Measurements from ENCODE around the gene EMX1.
"Not testable (repeated sequence)": the region's sequence is repeated elsewhere in the genome, so short reads cannot be mapped to it uniquely, and the experiment has no call there.

Gene EMX1

DNA sequence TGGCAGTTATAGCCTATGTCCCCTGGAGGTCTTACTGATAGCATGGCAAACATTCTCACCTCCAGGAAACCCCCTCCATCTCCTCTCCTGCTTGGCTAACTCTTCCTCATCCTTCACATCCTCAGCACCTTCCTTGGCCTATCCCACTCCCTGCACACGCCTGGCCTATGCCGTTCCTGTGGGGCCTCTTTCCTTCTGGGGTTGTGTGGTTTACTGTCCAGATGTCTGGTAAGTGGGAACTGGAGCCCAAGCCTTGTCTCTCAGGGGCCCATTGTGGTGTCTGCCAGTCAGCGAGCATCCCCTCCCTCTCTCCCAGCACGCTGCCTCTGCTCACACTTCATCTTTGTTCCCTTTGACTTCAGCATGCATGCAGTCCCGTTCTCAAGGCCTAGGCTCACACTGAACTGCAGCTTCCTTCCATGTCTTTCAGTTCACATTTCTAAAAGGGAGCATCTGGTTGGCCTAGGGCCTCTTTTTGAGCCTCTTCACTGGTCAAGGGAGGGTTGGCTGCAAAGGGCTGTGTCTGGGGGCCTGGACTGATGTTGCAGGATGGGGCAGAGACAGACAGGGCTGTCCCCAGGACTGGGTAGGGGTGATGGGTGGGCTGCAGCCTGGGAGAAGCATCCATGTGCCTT lies 17.0 kb upstream of the EMX1 start:
- DNase-seq (ENCODE audit: low read depth): no peak

DNA sequence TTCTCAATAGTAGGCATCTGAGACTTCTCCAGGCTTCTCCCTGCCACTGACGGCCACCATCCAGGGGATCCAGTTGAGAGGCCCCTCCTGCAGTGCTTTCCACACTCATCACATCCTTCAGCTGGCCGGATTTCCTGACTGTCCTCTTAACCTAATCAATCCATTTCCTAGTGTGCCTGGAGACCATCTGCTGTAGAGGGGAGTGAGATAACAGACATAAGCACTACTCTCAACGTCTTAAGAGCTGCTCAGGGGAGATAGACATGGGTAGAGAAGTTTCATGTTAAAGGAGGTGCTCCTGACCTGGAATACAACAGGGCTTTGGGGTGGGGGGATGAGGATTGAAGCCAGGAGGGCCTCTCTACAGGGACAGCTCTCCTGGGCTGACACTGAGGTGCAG lies 15.9 kb upstream of the EMX1 start:
- DNase-seq (ENCODE audit: low read depth): no peak

DNA sequence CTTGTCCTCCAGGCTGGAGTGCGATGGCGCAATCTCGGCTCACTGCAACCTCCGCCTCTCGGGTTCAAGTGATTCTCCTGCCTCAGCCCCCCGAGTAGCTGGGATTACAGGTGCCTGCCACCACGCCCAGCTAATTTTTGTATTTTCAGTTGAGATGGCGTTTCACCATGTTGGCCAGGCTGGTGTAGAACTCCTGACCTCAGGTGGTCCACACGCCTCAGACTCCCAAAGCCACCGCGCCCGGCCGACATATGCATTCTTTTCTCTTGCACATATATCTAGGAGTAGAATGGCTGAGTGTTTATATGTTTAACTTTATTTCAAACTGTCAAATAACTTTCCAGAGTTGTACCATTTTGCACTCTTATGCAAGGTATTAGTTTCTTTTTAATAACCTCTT lies 9.9 kb upstream of the EMX1 start:
- not testable (repeated sequence) for DNase-seq (ENCODE audit: low read depth)

DNA sequence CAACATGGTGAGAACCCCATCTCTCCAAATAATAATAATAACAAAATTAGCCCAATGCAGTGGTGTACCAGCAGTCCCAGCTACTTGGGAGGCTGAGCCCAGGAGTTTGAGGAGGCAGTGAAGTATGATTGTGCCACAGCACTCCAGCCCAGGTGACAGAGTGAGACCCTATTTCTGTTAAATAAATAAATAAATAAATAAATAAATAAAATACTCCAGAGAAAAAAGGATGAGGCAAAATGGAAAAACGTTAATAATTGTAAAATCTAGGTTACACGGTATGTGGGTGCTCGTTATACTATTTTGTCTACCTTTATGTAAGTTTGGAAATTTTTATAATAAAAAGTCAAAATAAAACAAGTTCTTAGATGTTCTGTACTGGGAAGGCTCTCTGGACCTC lies 8.6 kb upstream of the EMX1 start:
- DNase-seq (ENCODE audit: low read depth): no peak

GRCh38 chr2:72911256-72911655 lies 6.1 kb upstream of the EMX1 start:
- DNase-seq (ENCODE audit: low read depth): no peak

- no peak for DNase-seq (ENCODE audit: low read depth)
Observed at GRCh38 chr2:72913486-72914205, 3.7 kb upstream of the EMX1 start.

GRCh38 chr2:72914206-72914559 lies 3.1 kb upstream of the EMX1 start:
- DNase-seq (ENCODE audit: low read depth): no peak

DNA sequence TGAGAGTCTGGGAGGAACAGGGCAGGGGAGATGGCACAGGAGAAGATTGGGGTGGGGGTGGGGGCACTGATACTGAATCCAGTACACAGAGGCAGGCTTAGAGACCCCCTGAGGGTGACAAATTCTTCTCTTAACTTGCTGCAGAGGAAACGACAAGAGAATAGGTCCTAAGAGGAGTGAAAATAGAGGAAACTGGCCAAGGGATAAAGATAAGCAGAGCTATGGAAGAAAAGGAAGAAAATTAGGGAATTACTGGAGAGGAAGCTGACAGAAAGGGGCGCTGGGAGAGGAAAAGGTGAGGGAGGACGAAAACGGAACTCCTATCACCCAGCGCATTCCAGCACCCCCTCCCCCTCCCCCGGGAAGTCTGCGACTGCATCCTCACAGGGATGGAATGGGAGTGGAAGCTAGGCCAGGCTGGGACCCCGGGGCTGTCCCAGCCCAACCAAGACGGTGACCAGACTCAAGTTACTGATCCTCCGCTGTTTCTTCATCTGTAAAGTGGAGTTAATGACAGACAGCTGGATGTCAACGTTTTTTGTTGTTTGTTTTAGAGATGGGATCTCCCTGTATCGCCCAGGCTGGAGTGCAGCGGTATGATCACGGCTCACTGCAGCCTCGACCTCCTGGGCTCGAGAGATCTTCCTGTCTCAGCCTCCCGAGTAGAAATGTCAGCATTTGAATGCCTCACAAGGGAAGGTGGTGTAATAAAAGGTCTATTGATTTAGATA lies 2.6 kb upstream of the EMX1 start:
- DNase-seq (ENCODE audit: low read depth): no peak

- no peak for DNase-seq (ENCODE audit: low read depth)
Observed at GRCh38 chr2:72915320-72915906, 1.9 kb upstream of the EMX1 start.

- DNase-seq (ENCODE audit: low read depth): peak; percentile 41
Observed at GRCh38 chr2:72915907-72916742, 1.2 kb upstream of the EMX1 start.

GRCh38 chr2:72916743-72917137 lies 579 bp upstream of the EMX1 start:
- no peak for DNase-seq (ENCODE audit: low read depth)

DNA sequence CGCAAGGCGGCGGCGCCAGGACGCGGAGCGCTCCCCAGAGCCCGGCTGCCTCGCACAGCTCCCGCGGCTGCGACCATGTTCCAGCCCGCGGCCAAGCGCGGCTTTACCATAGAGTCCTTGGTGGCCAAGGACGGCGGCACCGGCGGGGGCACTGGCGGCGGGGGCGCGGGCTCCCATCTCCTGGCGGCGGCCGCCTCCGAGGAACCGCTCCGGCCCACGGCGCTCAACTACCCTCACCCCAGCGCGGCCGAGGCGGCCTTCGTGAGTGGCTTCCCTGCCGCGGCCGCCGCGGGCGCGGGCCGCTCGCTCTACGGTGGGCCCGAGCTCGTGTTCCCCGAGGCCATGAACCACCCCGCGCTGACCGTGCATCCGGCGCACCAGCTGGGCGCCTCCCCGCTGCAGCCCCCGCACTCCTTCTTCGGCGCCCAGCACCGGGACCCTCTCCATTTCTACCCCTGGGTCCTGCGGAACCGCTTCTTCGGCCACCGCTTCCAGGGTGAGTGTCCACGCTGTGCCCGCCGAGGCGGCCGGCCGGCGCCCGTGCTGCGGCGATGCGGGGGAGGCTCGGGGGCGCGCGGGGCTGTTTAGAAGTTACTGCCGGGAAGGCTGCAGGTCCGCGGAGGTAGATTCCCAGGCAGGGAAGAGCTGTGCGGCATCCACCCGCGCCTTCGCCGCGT lies 696 bp downstream of the EMX1 start:
- no peak for DNase-seq (ENCODE audit: low read depth)

GRCh38 chr2:72919414-72920317 lies 2.3 kb downstream of the EMX1 start:
- DNase-seq (ENCODE audit: low read depth): no peak

GRCh38 chr2:72920318-72921087 lies 3.2 kb downstream of the EMX1 start:
- DNase-seq (ENCODE audit: low read depth): no peak

GRCh38 chr2:72921088-72921851 lies 4.0 kb downstream of the EMX1 start:
- DNase-seq (ENCODE audit: low read depth): no peak

DNA sequence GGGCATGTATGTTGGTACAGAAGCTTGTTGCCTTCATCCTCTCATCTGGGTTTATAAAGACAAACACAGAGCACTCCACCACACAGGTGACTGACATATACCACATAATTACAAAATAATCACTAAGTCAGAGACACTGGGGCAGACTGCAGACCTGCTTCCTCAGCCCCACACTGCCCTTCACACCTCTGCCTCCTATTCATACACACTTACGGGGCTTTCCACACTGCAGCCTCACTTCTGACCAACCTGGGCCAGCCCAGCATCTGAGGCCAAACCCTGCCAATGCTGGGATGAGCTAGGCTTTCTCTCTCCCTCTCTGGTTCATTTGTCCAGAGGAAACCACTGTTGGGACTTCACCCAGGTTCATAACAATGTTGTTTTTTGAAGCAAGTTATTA lies 4.5 kb downstream of the EMX1 start:
- DNase-seq (ENCODE audit: low read depth): no peak

DNA sequence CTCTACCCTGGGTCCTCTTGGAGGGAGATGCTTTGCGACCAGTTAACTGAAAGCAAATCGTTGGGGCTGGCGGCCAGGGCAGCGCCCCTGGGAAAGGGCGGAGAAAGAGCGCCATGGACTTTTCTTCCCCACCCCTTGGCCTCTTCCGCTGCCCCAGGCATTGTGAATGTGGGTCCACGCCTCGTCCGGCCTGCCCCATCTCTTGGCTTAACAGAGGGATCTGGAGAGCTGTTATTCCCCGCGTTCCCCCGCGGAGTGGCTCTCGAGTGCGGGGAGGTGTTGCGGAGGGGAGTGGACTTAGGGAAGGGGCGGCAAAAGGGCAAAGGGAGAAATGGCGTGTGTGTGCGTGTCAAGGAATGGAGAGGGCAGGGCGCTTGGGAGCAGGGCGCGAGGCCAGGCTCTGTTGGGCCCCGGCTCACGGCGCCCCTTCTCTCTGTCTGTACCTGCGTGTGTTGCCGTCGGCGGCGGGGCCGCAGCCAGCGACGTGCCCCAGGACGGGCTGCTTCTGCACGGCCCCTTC lies 6.6 kb downstream of the EMX1 start:
- no peak for DNase-seq (ENCODE audit: low read depth)

DNA sequence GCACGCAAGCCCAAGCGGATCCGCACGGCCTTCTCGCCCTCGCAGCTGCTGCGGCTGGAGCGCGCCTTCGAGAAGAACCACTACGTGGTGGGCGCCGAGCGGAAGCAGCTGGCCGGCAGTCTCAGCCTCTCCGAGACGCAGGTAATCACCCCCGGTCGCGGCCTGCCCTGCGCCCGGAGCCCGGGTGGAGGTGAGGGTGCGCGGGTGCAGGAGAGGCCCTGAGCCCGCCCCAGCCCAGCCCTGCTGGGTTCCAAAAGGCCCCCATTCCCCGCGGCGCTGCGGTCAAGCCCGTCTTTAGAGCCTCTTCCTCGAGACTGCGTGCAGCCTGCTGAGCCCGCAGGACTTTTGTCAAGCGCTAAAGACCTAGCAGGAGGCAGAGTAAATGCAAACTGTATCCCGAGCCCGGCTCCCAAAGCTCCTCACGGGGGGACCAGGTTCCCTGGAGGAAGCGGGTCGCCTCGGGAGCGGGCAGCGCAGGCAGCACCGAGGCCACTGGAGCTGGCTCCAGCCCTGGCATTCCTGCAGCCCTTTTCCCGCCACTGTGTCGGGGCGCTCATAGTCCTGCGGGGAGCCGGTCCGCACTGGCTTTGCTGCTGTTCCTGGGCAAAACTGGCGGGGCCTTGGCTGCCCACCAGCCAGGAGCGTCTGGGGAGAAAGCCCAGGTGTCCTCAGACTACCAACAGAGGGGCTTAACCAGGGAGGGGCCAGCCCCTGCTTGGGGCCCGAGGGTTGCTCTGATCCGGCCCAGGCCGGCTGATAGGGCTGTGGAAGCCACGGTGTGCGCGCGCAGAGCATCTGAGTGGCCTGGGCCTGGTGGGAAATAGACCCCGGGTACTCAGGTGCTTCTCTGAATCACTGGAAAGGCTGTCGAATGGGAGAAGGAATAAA lies 7.3 kb downstream of the EMX1 start:
- DNase-seq (ENCODE audit: low read depth): no peak

Measured in activated T-cell treated with anti-CD3 and anti-CD28 coated beads for 48 hours (primary cell).